GM21447 (cell line): ENCODE data around the gene PTPN1.

Experiments used
- ATAC-seq: cut with Tn5 transposase; IDR thresholded peaks from one replicate; pipeline ENCODE4 v1.9.1; 2021; ENCODE audit not compliant: unreplicated experiment

Gene PTPN1

DNA sequence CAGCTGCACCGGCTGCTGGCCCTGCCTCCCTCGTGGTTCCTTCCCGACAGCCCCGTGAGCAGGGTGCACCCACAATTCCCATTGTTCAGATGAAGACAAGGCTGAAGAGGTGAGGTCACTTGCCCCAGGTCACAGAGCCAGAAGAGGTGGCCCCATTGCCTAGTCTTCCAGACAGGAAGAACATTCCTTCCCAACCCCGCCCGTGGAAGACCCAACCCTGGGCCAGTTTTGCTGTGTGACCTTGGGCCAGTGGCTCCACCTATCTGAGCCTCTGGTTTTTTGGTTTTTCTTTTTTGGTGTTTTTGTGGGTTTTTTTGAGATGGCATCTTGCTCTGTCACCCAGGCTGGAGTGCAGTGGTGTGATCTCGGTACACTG lies 119.5 kb downstream of the PTPN1 start:
- no peak for ATAC-seq

DNA sequence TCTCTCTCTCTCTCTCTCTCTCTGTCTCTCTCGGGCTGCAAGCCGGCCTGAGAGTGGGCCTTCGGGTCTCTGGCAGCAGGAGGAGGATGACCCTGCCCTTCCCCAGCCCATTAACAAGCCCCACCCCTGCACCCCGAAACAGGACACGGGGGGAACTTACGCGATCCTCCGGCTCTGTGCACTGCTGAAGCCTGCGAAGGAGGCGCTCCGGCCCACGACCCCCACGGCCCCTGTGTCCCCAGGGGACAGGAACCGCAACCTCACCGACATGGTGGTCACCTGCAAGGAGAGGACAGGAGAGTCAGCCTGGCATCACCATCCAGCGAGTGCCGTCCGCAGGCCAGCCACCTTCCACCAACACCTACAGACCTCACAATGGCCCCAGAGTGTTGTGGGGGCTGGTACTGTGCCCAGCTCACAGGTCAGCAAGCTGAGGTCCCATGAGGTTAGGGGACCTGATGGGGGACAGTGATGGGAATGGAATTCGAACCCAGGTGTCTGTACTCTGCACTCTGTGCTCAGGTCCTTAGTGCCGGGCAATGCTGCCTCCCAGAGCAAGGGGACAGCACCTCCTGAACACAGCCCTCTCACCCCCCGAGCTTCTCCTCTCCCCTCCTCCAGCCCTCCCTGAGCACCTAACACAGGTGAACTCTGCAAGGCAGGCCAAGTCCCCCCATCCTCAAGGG lies 120.5 kb downstream of the PTPN1 start:
- no peak for ATAC-seq

DNA sequence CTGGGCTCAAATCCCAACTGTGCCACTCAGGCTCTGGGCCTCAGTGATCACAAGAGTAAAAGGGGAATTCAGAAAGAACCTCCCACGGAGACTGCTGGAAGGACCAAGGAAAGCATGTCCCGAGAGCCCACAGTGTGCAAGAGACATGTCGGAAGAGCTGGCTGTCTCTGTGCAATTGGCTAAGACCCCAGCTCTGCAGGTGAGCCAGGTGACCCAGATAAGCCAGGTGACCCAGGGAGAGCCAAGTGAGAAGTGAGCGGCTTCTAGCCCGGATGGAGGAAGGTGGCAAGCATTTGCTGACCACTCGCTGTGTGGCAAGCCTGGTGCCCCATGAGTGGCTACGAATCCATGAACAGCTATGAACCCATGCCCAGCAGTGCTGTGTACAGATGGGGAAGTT lies 122.1 kb downstream of the PTPN1 start:
- no peak for ATAC-seq

DNA sequence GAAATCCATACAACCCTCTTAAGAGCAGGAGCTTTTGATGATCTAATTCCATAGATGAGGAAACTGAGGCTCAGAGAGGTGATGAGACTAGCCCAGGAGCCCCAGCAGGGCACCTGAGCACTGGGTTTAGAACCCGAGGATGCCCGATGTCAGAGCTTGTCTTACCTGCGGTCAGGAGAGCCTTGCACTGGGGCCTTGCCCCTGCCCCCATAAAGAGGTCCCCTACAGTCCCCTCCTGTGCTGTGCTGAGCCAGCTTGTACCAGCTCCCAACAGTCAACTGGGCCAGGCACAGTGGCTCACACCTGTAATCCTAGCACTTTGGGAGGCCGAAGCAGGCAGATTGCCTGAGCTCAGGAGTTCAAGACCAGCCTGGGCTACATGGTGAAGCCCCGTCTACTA lies 122.5 kb downstream of the PTPN1 start:
- ATAC-seq = no peak

DNA sequence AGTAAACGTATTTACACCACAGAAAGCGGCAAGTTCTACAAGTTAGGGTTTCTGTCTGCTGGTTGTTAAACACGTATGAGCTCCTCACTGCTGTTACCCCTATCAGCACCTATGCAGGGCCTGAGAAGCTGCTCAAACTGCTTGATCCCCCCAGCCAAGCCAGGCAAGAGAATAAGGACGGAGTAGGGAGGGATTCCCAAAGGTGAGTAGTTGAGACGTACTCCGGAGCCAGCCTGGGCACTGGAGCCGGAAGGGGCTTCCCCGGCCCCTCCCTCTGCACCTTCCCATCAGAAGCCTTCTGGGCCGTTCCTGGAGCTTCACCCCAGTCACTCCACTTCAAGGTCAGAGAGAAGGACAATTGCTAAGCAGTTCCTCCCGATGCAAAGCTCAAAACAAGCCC lies 123.2 kb downstream of the PTPN1 start:
- no peak for ATAC-seq

DNA sequence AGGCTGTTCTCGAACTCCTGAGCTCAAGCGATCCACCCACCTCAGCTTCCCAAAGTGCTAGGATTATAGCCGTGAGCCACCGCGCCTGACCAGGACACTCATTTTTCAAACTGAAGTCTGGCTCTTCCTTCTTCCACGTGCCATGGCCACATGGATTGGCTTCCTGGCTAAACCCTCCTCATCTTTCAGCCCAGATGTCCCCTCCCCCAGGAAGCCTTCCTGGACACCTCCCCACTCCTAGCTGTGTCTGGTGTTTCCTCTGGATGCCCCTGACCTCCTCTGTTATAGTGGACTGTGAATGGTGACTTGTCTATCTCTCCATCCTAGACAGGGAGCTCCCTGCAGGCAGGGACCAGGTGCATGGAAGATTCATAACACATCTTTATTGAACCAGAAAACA lies 124.0 kb downstream of the PTPN1 start:
- no peak for ATAC-seq
